NCI-H460 (cell line): ENCODE data around the gene EPHA3. TPM values are rescaled to one million over a fixed set of nuclear protein-coding genes. Genes with fewer than 3 reads are reported as not detected.

ENCODE experiments used
- DNase-seq: peaks from one replicate; pipeline ENCODE4 v3.0.0-alpha.2; 2016; ENCODE audit warnings: low read depth; ENCODE audit errors: extremely low read depth
- total RNA-seq: library from RNA; depleted of rRNA; stranded (reverse); fragments of >200 nt; shearing (Covaris generic); gene quantifications from 2 replicates; pipeline ENCODE4 v1.2.3, GENCODE V29; 2014

EPHA3 gene
- total RNA-seq, 1 experiment from 2014 or later: 7.2 TPM

DNA sequence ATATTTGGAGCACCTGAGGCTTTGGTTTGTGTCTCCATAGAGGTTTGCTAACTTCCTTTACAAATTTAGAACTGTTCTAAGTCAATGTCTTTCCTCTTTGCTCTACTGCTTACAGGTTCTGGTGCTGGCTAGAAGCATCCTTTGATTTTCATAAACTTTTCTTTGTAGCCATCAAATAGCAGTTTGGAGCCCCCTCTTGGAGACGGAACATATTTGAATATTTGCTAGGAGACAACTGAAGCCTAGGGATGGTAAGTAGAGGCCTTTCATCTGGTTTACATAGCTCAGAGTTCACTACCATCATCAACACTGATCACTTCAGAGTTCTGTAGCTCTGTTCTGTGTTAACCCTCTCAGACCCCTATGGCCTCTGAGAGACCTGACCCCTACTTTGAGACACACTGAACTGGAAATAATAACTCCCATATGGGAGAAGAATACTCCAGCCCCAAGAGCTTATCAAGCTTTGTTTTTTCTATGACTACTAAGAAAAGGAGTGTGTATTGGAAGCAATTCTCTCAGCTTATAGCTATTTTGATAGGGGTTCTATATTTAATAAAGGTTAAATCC lies 420.4 kb downstream of the EPHA3 start:
- DNase-seq: no peak
